ENCODE measurements around the gene EIF4E1B.

EIF4E1B gene

GRCh38 chr5:176692326-176692725 lies 61.9 kb downstream of the EIF4E1B start:
- no peak for DNase-seq (ENCODE audit: low spot score)

DNA sequence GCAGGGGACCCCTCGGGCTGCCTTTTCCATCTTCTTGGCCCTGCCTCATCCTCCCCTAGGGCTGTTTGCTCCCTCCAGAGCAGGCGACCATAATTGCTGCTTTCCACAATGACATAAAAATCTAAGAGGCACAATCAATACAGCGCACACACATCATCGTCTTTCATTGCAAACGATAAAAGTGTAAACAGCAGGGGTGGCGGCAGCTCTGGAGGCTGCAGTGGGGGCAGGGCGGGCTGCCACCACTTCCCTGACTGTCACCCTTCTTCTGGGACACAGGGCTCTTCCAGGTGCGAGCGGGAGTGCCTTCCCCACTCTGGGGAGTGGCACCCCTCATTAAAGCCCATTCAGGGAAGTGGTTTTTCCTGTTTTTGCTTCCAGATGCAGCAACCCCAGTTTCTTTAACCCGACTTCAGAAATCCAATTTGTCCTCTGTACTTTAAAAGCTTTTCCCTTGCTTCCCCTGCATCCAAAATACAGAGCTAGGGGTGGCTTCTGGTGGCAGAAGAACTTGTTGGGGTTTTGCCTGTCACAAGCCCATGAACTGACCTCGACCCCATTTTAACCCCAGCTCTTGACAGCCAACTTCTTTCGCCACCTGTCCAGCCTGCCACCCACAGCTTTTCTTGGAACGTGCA lies 62.5 kb downstream of the EIF4E1B start:
- no peak for DNase-seq (ENCODE audit: low spot score)

- DNase-seq (ENCODE audit: low spot score): no peak
These were observed 63.0 kb downstream of the EIF4E1B start for GRCh38 chr5:176693477-176693851.

- DNase-seq (ENCODE audit: low spot score): no peak
These were observed 63.7 kb downstream of the EIF4E1B start for GRCh38 chr5:176694146-176694545.

DNA sequence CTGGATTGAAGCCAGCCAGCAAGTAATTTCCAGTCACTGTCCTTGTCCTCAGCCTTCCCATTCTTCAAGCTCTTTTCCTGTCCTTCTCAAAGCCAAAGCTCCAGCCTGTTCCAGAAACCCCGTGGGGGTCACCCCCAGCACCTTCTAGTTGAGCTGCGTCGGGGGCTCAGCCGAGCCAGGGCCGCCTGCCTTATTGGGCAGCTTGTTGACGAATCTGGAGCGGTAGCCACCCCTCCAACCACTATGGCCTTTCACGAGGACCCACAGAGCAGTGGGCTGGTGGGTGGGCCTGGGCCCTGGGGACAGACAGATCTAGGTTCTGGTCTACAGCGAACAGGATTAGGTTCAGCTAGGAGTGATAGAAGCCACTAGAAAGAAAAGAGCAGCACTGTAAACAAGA lies 64.2 kb downstream of the EIF4E1B start:
- DNase-seq (ENCODE audit: low spot score): no peak

GRCh38 chr5:176695073-176695472 lies 64.6 kb downstream of the EIF4E1B start:
- no peak for DNase-seq (ENCODE audit: low spot score)

Data from kidney capillary endothelial cell (primary cell).